ENCODE data around the gene ODF2. TPM values are rescaled to one million over a fixed set of nuclear protein-coding genes. Genes with fewer than 3 reads are reported as not detected.

Gene ODF2
- polyA plus RNA-seq, 1 donor (not counting 4 experiments of a cell fraction or from before 2014, with no cell fraction given), result 14.0 TPM

- H3K4me2 ChIP-seq (ENCODE audit: control insufficient read depth, extremely low read depth, insufficient read depth, low read depth, low read length), result no peak overlapping the region
- TF ChIP-seq CTCF (optimal IDR thresholded peaks at IDR 0.05 in 1 of 3, IDR thresholded peaks at IDR 0.05 in 1 of 3, conservative IDR thresholded peaks at IDR 0.05 in 1 of 3; ENCODE audit: extremely low read depth in 1 of 3, insufficient read depth in 2 of 3, low read length in 3 of 3) (no peak), EZH2 (IDR thresholded peaks at IDR 0.05; ENCODE audit: low read length) (no peak)
- no peak overlapping the region for H3K9ac ChIP-seq (ENCODE audit: control insufficient read depth, extremely low read depth, insufficient read depth, low read length)
- H3K79me2 ChIP-seq (ENCODE audit: control insufficient read depth, insufficient read depth, low read length), result peaks cover 27% of the 10 kb centered on the region
- H3K27me3 ChIP-seq (ENCODE audit: control insufficient read depth, extremely low read depth, insufficient read depth, low read length), result no peaks in the 10 kb centered on the region
- no peak for DNase-seq (ENCODE audit: low read depth, low spot score)
- H3K27ac ChIP-seq (ENCODE audit: control insufficient read depth, insufficient read depth, low read length), result no peak overlapping the region
- H3K9me1 ChIP-seq (ENCODE audit: control insufficient read depth, extremely low read depth, insufficient read depth, low read length), result no peaks in the 10 kb centered on the region
- H3K9me3 ChIP-seq (ENCODE audit: control insufficient read depth, low read depth, low read length), result no peaks in the 10 kb centered on the region
- H3K4me1 ChIP-seq (ENCODE audit: control insufficient read depth, extremely low read depth, insufficient read depth, low read length), result peaks cover 30% of the 10 kb centered on the region
- dilution Hi-C loops (cut with MboI; ENCODE audit: extremely low pct_ligation_motif_present, low sequenced_read_pairs), result no loop called here
- peaks cover 7% of the 10 kb centered on the region for H4K20me1 ChIP-seq (ENCODE audit: control insufficient read depth, extremely low read depth, insufficient read depth, low read length)
- no peak overlapping the region for H2AFZ ChIP-seq (ENCODE audit: control insufficient read depth, low read length)
- no peak for FAIRE-seq
- H3K4me3 ChIP-seq (ENCODE audit: control insufficient read depth in 2 of 3, extremely low read depth in 1 of 3, insufficient read depth in 2 of 3, low read depth in 1 of 3, low read length in 3 of 3), result no peak overlapping the region
- H3K36me3 ChIP-seq (ENCODE audit: control insufficient read depth in 2 of 2, extremely low read depth in 1 of 2, insufficient read depth in 2 of 2, low read length in 2 of 2), result no peaks in the 10 kb centered on the region
Observed at GRCh38 chr9:128550226-128550625, 94.4 kb downstream of the ODF2 start.

Small RNA genes lying within 50 kb of the gene (small RNA-seq; reads per million reads assigned to genes)
- 0 reads per million in 3 experiments for gene RNU7-171P (ENCODE audit: insufficient read length in 3 of 3, low read depth in 3 of 3, low replicate concordance in 1 of 3)

Other genes starting within 250 kb of the ODF2 start
- 31.9 to 48.8 TPM (median 41.6 TPM) in 3 replicates for gene GOLGA2, start 180.0 kb upstream of the ODF2 start, polyA plus RNA-seq
- gene SWI5, start 179.7 kb upstream of the ODF2 start, polyA plus RNA-seq, result 35.9 to 39.4 TPM (median 38.4 TPM) in 3 replicates
- gene TRUB2, start 133.6 kb upstream of the ODF2 start, polyA plus RNA-seq, result 15.5 to 25.8 TPM (median 17.2 TPM) in 3 replicates
- gene COQ4, start 133.2 kb upstream of the ODF2 start, polyA plus RNA-seq, result 32.6 to 39.8 TPM (median 33.4 TPM) in 3 replicates
- 17.3 to 30.2 TPM (median 21.4 TPM) in 3 replicates for gene SLC27A4, start 115.5 kb upstream of the ODF2 start, polyA plus RNA-seq
- gene URM1, start 84.6 kb upstream of the ODF2 start, polyA plus RNA-seq, result 29.1 to 32.4 TPM (median 31.1 TPM) in 3 replicates
- gene CERCAM, start 35.1 kb upstream of the ODF2 start, polyA plus RNA-seq, result 15.9 to 39.7 TPM (median 25.9 TPM) in 3 replicates
- gene GLE1, start 48.7 kb downstream of the ODF2 start, polyA plus RNA-seq, result 22.2 to 28.3 TPM (median 24.4 TPM) in 3 replicates
- gene SPTAN1, start 96.6 kb downstream of the ODF2 start, polyA plus RNA-seq, result 98.7 to 112 TPM (median 101 TPM) in 3 replicates
- 11.5 to 19.3 TPM (median 14.0 TPM) in 3 replicates for gene DYNC2I2, start 200.8 kb downstream of the ODF2 start, polyA plus RNA-seq
- 126 to 267 TPM (median 198 TPM) in 3 replicates for gene SET, start 233.2 kb downstream of the ODF2 start, polyA plus RNA-seq
- gene PKN3, start 246.5 kb downstream of the ODF2 start, polyA plus RNA-seq, result 1.2 to 3.0 TPM (median 1.3 TPM) in 3 replicates

All from keratinocyte (primary cell).